ENCODE data around the gene PRKACA. TPM values are rescaled to one million over a fixed set of nuclear protein-coding genes. Genes with fewer than 3 reads are reported as not detected.

PRKACA gene
- total and polyA plus RNA-seq, 10 of the 15 experiments (the other 5 are each of a cell fraction or from before 2014, with no cell fraction given): 0.53 to 68.5 (median 11.2) TPM

DNA sequence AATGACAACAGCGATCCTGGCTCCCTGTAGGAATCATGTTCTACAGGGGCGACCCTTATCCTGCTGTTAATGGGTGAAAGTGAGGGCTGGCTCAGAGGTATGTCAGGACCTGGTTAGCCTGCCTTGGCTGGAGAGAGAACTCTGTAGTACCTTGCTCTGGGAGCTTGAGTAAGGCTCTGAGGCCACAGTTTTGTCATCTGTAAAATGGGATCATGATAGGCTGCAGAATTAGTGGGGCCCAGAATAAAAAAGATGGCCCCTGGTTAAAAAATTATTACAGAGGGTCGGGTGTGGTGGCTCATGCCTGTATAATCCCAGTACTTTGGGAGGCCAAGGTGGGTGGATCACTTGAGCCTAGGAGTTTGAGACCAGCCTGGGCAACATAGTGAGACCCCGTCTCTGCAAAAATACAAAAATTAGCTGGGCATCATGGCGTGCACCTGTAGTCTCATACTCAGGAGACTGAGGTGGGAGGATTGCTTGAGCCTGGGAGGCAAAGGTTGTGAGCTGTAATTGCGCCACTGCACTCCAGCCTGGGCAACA lies 16.5 kb downstream of the PRKACA start:
- Histone ChIP-seq H3K4me2 (ENCODE audit: control insufficient read depth, insufficient read depth) (no peak overlapping the region), H3K9me3 (replicated peaks; ENCODE audit: control insufficient read depth, insufficient read depth, low read length) (no peaks in the 10 kb centered on the region), H3K4me1 (ENCODE audit: control insufficient read depth, insufficient read depth, low read length) (no peaks in the 10 kb centered on the region), H3K9ac (ENCODE audit: control insufficient read depth, insufficient read depth, low read length) (no peak overlapping the region), H3K36me3 (ENCODE audit: control insufficient read depth in 2 of 2, insufficient read depth in 2 of 2, low read length in 1 of 2) (peaks cover 6 to 17% of the 10 kb centered on the region in 2 experiments), H3K79me2 (ENCODE audit: control insufficient read depth, insufficient read depth, low read length) (no peaks in the 10 kb centered on the region), H3K4me3 (no peak overlapping the region), H2AFZ (ENCODE audit: control insufficient read depth, low read depth, low read length) (no peak overlapping the region), H3K27ac (ENCODE audit: control insufficient read depth, insufficient read depth) (no peak overlapping the region), H3K27me3 (replicated peaks in 1 of 2; ENCODE audit: control insufficient read depth in 2 of 2, insufficient read depth in 2 of 2, low read length in 1 of 2) (no peaks in the 10 kb centered on the region), H4K20me1 (ENCODE audit: control insufficient read depth, insufficient read depth) (no peaks in the 10 kb centered on the region)
- RAD21 ChIA-PET (ENCODE audit: unreplicated experiment): no interaction called here
- DNase-seq (ENCODE audit: low read depth, low spot score): no peak
- POLR2A ChIA-PET: no interaction called here
- ATAC-seq: no peak
- 91% methylated on average over 6 of the region's 6 CpGs for WGBS (ENCODE audit: insufficient coverage, insufficient replicate concordance, low lambda C conversion rate, missing lambda C conversion rate)
- intact Hi-C loops (cut with micrococcal nuclease; ENCODE audit: unreplicated experiment) (no loop called here), in situ Hi-C loops (cut with MboI) (no loop called here)
- SMC1A ChIA-PET (ENCODE audit: uncharacterized antibody, unreplicated experiment): no interaction called here
- no TSS peak for BruUV-seq (replicated peaks)
- CTCF ChIA-PET: interaction anchor here (1.5 kb wide), 1 partner anchor 35 kb away, joined by 4 read pairs; the partner anchor contains the start of gene ASF1B
- TF ChIP-seq, protein P1, sequence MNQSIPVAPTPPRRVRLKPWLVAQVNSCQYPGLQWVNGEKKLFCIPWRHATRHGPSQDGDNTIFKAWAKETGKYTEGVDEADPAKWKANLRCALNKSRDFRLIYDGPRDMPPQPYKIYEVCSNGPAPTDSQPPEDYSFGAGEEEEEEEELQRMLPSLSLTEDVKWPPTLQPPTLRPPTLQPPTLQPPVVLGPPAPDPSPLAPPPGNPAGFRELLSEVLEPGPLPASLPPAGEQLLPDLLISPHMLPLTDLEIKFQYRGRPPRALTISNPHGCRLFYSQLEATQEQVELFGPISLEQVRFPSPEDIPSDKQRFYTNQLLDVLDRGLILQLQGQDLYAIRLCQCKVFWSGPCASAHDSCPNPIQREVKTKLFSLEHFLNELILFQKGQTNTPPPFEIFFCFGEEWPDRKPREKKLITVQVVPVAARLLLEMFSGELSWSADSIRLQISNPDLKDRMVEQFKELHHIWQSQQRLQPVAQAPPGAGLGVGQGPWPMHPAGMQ (IDR thresholded peaks at IDR 0.05; ENCODE audit: borderline replicate concordance): no peak
- TF ChIP-seq, protein P2, sequence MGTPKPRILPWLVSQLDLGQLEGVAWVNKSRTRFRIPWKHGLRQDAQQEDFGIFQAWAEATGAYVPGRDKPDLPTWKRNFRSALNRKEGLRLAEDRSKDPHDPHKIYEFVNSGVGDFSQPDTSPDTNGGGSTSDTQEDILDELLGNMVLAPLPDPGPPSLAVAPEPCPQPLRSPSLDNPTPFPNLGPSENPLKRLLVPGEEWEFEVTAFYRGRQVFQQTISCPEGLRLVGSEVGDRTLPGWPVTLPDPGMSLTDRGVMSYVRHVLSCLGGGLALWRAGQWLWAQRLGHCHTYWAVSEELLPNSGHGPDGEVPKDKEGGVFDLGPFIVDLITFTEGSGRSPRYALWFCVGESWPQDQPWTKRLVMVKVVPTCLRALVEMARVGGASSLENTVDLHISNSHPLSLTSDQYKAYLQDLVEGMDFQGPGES (IDR thresholded peaks at IDR 0.05): no peak
- no peak for TF ChIP-seq SUZ12 (IDR thresholded peaks at IDR 0.05; ENCODE audit: unreplicated experiment)
- TF ChIP-seq, protein P3, sequence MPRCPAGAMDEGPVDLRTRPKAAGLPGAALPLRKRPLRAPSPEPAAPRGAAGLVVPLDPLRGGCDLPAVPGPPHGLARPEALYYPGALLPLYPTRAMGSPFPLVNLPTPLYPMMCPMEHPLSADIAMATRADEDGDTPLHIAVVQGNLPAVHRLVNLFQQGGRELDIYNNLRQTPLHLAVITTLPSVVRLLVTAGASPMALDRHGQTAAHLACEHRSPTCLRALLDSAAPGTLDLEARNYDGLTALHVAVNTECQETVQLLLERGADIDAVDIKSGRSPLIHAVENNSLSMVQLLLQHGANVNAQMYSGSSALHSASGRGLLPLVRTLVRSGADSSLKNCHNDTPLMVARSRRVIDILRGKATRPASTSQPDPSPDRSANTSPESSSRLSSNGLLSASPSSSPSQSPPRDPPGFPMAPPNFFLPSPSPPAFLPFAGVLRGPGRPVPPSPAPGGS (IDR thresholded peaks at IDR 0.05; ENCODE audit: borderline replicate concordance, insufficient read depth, low read depth, low read length, poor library complexity, severe bottlenecking): no peak
- no peak for TF ChIP-seq TBL1XR1 (IDR thresholded peaks at IDR 0.05; ENCODE audit: low read depth, low read length)
- TF ChIP-seq, protein P4, sequence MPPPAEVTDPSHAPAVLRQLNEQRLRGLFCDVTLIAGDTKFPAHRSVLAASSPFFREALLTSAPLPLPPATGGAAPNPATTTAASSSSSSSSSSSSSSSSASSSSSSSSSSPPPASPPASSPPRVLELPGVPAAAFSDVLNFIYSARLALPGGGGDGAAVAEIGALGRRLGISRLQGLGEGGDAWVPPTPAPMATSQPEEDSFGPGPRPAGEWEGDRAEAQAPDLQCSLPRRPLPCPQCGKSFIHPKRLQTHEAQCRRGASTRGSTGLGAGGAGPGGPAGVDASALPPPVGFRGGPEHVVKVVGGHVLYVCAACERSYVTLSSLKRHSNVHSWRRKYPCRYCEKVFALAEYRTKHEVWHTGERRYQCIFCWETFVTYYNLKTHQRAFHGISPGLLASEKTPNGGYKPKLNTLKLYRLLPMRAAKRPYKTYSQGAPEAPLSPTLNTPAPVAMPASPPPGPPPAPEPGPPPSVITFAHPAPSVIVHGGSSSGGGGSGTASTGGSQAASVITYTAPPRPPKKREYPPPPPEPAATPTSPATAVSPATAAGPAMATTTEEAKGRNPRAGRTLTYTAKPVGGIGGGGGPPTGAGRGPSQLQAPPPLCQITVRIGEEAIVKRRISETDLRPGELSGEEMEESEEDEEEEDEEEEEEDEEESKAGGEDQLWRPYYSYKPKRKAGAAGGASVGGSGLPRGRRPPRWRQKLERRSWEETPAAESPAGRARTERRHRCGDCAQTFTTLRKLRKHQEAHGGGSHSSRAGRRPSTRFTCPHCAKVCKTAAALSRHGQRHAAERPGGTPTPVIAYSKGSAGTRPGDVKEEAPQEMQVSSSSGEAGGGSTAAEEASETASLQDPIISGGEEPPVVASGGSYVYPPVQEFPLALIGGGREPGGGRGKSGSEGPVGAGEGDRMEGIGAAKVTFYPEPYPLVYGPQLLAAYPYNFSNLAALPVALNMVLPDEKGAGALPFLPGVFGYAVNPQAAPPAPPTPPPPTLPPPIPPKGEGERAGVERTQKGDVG (CRISPR knock-in tag; IDR thresholded peaks at IDR 0.05): no peak
- FAIRE-seq: no peak

All from GM12878 (cell line).